Fibroblast of skin of scalp (primary cell): ENCODE data around the gene RASSF8.

ENCODE experiments used
- DNase-seq: peaks from one replicate; pipeline ENCODE4 v3.0.0-alpha.2; 2013

The RASSF8 gene

DNA sequence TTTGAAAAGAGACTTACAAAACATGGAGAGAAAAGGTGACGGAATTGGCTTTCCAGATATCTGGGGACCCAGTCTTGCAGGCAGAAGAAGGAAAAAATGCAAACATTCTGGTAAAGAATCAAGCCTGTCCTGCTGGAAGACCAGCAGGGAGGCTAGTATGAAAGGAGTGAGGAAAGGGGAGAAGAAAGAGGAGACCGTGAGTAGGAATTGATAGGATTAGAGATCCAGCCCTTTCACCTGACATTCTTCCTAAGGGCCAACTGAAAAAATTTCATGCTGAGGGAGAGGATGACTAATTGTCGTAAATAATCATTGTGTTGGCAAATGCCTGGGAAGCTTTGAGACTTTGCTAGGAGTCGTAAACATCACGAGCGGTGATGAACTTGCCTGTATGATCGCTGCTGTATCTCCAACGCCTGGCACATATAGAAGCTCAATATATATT is 154.2 kb downstream of the RASSF8 start:
- DNase-seq, result no peak

GRCh38 chr12:26113181-26113654 is 154.7 kb downstream of the RASSF8 start:
- no peak for DNase-seq

- DNase-seq, result peak; percentile 90
Observed at GRCh38 chr12:26113853-26114719, 155.6 kb downstream of the RASSF8 start.

DNA sequence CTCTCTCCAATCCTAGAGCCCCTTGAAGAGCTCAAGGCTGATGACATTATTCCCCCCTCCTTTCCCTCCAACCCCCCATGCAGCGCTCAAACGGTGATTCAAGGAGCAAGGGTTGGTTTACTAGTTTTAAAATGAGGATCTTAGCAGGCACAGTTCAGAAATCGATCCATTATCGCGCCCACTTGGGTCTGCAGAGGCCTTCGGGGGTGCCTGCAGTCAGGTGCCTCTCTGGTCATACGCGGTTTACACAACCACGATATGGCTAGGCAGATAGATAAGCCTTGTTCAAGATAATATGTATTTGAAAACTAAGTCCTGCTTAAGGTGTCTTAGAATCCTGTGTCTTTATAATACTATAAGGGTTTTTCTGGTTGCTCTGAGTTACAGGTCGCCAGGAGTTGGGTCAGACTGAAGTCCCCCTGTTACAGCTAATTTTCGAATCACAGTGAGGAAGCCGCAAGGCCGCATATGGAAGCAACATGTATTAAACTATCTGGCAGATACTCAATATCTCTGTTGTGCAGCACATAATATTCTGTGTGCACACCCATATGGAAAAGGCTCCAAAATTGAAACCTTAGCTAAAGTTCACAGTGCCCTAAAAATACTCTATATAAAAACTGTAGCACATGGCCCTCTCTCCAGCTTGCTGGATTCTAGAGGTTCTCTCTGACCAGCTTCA is 156.4 kb downstream of the RASSF8 start:
- no peak for DNase-seq

- DNase-seq, result no peak
Observed at GRCh38 chr12:26116829-26117715, 158.6 kb downstream of the RASSF8 start.

- no peak for DNase-seq
Observed at GRCh38 chr12:26118308-26118707, 159.8 kb downstream of the RASSF8 start.

- DNase-seq, result peak; percentile 72
Observed at GRCh38 chr12:26119391-26119989, 161.0 kb downstream of the RASSF8 start.

DNA sequence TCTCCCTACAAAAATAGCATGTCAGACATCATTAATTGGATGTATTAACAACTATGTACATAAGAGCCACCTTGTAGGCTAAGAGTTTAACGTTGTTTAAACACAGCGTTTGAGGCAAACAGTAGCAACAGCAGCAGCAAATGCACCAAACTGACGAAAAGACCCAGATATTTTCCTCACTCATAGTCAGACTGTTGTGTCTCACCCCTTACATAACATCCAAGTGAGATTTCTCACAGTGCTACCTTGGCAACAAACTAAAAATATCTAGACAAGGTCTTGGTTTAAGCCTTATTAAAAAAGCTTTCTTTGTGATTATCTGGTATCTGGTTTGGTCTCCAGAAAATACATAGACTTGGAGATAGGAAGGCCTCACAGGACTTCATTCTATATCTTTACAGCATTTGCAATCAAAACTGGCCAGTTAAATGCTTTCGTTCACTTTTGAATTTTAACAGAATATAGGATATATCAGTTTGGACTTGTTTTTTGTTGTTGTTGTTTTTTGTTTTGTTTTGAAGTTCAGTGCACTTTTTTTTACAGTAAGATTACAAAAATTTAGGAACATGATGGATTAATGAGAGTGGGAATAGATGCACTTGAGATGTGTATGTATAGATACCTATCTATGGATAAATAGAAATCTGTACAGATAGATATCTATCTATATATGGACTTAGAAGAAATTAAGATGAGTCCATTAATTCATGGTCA is 162.2 kb downstream of the RASSF8 start:
- DNase-seq, result no peak

DNA sequence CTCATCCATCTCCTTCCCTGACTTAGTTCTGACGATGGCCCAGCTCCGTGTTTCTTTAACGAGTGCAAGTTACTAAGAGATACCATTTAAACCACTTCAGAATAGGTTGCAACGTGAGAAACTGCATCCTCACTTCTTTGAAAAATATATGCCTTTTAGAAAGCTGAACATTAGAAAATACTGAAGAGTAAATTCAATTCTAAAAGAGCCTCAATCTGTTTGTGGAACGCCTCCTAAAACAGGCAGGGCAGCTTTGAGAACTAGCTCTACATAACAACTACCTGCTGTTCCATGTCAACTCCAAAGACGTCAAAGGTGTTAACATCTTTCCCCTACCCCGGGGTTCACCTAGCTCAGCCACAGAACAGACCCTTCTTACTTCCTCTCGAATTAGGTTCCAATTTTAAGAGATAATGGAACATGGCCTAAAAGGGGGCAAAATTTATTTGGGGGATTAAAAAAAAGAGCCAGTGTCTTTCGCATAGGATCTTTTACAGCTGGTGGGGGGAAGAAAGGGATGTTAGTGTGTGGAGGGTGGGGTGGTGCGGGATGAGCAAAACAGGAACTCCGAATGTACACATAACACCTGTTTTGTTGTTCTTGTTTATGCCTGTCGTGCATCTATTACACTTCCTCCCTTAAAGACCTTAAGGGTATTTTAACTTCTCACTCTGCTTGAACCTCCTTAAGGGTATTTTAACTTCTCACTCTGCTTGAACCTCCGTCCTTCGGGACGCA is 163.0 kb downstream of the RASSF8 start:
- no peak for DNase-seq

DNA sequence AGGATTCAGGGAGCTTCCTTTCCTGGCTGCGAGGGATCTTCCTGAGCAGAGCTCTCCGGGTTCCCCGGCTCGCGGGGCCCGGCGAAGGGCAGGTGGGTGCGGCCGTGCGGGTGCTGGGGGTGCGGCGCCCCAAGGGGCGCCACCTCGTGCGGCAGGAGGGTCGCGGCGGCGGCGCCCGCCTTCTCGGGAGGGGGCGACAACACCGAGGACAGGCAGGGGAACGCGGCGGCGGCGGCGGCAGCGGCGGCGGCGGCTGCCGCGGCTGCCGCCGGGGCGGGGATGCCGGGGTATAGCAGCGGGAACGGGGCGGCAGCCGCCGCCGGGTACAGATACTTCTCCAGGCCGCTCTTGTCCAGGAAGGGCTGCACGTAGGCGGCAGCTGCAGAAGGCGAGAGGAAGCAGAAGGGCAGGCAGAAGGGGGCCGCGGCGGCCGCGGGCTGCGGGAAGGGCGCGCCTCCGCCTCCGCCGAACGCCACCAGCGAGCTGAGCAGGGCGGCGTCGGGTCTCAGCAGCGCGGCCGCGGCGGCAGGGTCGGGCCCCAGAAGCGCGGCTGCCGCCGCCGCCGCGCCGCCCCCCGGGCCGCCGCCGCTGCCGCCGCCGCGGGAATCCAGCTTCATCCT is 163.7 kb downstream of the RASSF8 start:
- peak; percentile 34 for DNase-seq

GRCh38 chr12:26122681-26123481 is 164.4 kb downstream of the RASSF8 start:
- DNase-seq, result peak; percentile 73

- DNase-seq, result no peak
Observed at GRCh38 chr12:26123482-26123980, 165.0 kb downstream of the RASSF8 start.

- DNase-seq, result peak; percentile 60
Observed at GRCh38 chr12:26124446-26125399, 166.2 kb downstream of the RASSF8 start, which contains the start of gene BHLHE41. Gene BHLHE41 (minus strand): TSS chr12:26125037. CDS start chr12:26124779, 258 bp downstream.

- peak; percentile 69 for DNase-seq
Observed at GRCh38 chr12:26125400-26126339, 167.2 kb downstream of the RASSF8 start.

DNA sequence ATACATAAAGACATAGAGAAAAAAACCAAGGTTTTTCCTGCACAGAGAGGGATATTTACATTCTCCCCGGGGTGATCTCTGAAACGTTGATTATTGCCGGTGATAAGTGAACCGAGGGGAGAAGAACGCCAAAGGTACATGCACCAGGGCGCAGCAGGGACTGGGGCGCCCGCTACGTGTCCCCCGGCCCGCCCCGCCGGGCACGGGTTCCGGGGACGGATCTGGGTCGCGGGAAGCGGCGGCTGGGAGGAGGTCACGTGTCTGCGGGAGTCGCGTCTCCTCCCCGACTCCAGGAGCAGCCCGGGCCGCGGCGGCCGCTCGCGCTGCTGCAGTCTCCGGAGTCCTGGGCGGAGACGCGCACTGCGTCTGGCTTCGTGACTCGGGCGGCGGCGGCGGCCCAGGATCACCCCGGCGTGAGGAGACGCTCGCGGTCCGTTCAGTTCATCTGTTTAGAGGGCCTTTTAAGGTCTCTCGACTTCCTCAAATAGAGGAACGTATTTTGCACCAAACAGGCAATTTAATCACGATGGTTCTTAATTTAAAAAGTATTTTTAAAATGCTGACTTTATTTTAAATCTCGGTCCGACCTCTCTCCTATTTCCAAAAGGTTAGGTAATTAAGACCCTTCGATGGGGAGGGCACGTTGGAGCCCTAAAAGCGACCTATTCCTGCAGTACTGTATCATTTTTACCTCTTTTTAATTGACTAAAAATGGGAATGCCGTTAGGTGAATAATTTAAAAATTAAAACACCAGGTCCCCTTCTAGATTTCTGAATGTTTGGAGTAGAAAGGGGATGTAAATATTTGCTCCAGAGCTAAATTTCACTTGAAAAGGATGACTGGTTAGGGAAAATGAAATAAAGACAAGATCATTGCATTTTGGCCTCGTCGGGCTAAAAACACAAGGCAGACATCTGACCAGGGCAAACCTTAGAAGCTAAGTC is 168.1 kb downstream of the RASSF8 start:
- DNase-seq, result peak; percentile 83
